ENCODE measurements around the gene PRCC. TPM values are rescaled to one million over a fixed set of nuclear protein-coding genes. Genes with fewer than 3 reads are reported as not detected.

Gene PRCC
- polyA plus RNA-seq, 6 donors from 2014 or later, result 31.9 to 69.4 (median 38.9) TPM

DNA sequence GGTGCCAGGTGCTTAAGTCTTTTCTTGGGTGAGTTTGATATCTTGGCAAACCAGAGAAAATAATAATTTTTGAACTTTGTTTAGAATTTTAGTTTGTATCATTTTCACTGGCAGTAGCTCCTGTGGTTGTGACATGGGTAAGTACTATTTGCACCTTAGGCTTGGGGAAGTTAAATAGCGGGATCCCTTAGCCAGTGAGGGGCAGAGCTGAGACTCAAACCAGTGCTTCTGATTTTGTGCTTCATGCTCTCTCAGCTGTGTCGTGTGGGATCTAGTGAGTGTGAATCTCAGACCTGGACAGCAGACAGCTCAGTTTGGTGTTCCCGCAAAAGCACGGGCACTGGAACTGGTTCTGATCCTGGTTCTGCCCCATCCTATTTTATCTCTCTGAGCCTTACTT is 9.6 kb downstream of the PRCC start:
- no peak for ATAC-seq (ENCODE audit: low read depth in 2 of 2)
- DNase-seq, result no peak
- Mint-ChIP-seq H3K27ac (peak overlapping the region in 2 of 6 donors; percentile 29 to 39), H3K36me3 (peaks cover 5 to 10% of the 10 kb centered on the region in 2 donors), H3K4me3 (no peak overlapping the region), H3K9me3 (no peaks in the 10 kb centered on the region), H3K27me3 (no peaks in the 10 kb centered on the region), H3K4me1 (peaks cover 39 to 53% (median 46%) of the 10 kb centered on the region in 3 donors)

DNA sequence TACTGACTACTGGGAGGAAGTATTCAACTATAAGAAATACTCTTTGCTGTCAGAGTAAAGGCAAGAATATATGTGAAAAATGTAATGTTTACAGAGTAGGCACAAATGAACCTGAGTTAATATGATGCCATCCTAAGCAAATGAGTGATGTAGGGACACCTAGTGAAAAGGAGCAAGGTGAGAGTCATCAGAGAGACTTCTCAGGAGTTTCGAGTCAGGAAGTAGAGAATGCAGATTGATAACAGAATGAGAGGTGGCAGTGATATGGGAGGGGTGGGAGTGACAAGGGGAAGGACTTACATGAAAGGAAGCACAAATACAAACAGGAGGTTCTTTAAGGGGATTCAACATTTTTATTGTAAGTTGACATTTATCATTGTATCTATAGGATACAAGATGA is 10.2 kb downstream of the PRCC start:
- Mint-ChIP-seq H3K36me3 (peaks cover 5 to 17% of the 10 kb centered on the region in 2 donors), H3K27ac (peak overlapping the region in 4 of 6 donors; percentile 19 to 62 (median 34)), H3K27me3 (no peaks in the 10 kb centered on the region), H3K4me1 (peaks cover 38 to 51% (median 40%) of the 10 kb centered on the region in 3 donors), H3K9me3 (no peaks in the 10 kb centered on the region), H3K4me3 (no peak overlapping the region)
- DNase-seq (no peak), ATAC-seq (ENCODE audit: low read depth in 2 of 2) (no peak)

DNA sequence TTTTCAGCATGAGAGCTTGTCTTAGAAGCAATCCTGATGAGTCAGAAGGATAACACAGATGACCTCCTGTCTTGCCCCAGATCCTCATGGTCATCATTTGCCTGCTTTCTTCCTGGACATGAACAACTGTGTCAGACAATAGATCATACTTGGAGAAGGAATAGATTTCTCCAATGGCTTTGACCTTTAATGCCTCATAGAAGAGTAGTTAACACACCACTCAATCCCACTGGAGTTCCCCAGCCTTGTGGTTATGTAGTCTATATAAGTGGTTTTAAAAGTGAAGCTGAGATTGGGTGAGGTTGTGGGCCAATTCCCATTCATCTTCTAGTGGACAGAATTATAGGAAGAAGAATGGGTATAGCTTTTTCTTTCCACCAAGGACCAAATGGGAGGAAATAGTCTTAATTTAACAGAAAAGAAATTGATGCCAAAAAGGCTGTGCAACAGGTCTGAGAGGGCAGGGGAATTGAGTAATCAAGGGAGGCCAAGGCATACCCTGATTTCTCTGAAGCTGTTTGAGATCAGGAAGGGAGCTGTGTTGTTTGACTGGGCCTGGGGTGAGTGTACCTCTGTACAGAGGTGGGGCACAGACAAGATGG is 14.4 kb downstream of the PRCC start:
- DNase-seq (no peak), ATAC-seq (ENCODE audit: low read depth in 2 of 2) (no peak)
- no peak overlapping the region for H3K4me3 Mint-ChIP-seq
- H3K36me3 Mint-ChIP-seq, result peaks cover 11 to 15% of the 10 kb centered on the region in 2 donors
- peaks cover 18 to 37% (median 26%) of the 10 kb centered on the region in 3 donors for H3K4me1 Mint-ChIP-seq
- H3K9me3 Mint-ChIP-seq, result no peaks in the 10 kb centered on the region
- H3K27ac Mint-ChIP-seq, result peak overlapping the region in 2 of 6 donors; percentile 22 to 25
- H3K27me3 Mint-ChIP-seq, result no peaks in the 10 kb centered on the region

DNA sequence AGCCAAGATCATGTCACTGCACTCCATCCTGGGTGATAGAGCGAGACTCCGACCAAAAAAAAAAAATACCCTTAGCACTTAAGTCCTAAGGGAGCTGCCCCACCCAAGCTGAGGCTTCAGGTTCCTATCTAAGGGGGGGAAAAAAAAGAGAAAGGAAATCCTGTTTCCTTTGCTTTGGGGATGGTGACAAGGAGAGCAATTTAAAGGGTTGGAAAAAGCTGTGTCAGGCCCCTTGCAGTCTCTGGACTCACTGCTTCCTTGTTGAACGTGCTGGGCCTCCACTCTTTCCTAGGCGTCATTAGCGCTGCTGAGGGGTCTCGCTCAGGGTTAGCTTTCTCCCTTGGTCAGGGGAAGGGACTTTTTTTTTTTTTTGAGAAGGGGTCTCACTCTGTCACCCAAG is 18.1 kb downstream of the PRCC start:
- no peaks in the 10 kb centered on the region for H3K27me3 Mint-ChIP-seq
- peak overlapping the region in 1 of 6 donors; percentile 39 for H3K27ac Mint-ChIP-seq
- ATAC-seq (ENCODE audit: low read depth in 2 of 2) (no peak), DNase-seq (no peak)
- no peak overlapping the region for H3K4me3 Mint-ChIP-seq
- H3K36me3 Mint-ChIP-seq, result peaks cover 26 to 27% of the 10 kb centered on the region in 2 donors
- H3K4me1 Mint-ChIP-seq, result peaks cover 7 to 37% (median 22%) of the 10 kb centered on the region in 3 donors
- no peaks in the 10 kb centered on the region for H3K9me3 Mint-ChIP-seq

DNA sequence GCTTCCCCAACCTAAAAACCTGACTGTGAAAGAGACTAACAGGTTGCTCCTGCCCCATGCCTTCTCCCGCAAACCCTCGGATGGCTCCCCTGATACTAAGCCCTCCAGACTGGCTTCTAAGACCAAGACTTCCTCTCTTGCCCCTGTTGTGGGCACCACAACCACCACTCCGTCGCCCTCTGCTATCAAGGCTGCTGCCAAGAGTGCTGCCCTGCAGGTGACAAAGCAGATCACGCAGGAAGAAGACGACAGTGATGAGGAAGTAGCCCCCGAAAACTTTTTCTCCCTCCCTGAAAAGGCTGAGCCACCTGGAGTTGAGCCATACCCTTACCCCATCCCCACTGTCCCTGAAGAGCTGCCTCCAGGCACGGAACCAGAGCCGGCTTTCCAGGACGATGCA is 19.3 kb downstream of the PRCC start:
- no peak for ATAC-seq (ENCODE audit: low read depth in 2 of 2)
- peak overlapping the region in 1 of 6 donors; percentile 76 for H3K27ac Mint-ChIP-seq
- H3K4me1 Mint-ChIP-seq, result peaks cover 4 to 28% (median 16%) of the 10 kb centered on the region in 3 donors
- H3K36me3 Mint-ChIP-seq, result peaks cover 26 to 28% of the 10 kb centered on the region in 2 donors
- no peaks in the 10 kb centered on the region for H3K27me3 Mint-ChIP-seq
- no peaks in the 10 kb centered on the region for H3K9me3 Mint-ChIP-seq
- no peak overlapping the region for H3K4me3 Mint-ChIP-seq
- DNase-seq, result no peak

DNA sequence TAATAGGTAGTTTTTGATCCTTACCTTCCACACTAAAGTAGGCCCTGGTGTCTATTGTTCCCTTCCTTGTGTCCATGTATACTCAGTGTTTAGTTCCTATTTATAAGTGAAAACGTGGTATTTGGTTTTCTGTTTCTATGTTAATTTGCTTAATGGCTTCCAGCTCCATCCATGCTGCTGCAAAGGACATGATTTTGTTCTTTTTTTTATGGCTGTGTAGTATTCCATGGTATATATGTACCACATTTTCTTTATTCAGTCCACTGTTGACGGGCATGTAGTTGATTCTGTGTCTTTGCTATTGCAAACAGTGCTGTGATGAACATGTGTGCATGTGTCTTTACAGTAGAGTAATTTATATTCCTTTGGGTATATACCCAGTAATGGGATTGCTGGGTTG is 20.8 kb downstream of the PRCC start:
- H3K27ac Mint-ChIP-seq, result no peak overlapping the region
- no peaks in the 10 kb centered on the region for H3K27me3 Mint-ChIP-seq
- no peak overlapping the region for H3K4me3 Mint-ChIP-seq
- DNase-seq, result no peak
- no peaks in the 10 kb centered on the region for H3K9me3 Mint-ChIP-seq
- ATAC-seq (ENCODE audit: low read depth in 2 of 2), result no peak
- peaks cover 22 to 28% of the 10 kb centered on the region in 2 donors for H3K36me3 Mint-ChIP-seq
- H3K4me1 Mint-ChIP-seq, result peaks cover 4 to 25% (median 13%) of the 10 kb centered on the region in 3 donors

DNA sequence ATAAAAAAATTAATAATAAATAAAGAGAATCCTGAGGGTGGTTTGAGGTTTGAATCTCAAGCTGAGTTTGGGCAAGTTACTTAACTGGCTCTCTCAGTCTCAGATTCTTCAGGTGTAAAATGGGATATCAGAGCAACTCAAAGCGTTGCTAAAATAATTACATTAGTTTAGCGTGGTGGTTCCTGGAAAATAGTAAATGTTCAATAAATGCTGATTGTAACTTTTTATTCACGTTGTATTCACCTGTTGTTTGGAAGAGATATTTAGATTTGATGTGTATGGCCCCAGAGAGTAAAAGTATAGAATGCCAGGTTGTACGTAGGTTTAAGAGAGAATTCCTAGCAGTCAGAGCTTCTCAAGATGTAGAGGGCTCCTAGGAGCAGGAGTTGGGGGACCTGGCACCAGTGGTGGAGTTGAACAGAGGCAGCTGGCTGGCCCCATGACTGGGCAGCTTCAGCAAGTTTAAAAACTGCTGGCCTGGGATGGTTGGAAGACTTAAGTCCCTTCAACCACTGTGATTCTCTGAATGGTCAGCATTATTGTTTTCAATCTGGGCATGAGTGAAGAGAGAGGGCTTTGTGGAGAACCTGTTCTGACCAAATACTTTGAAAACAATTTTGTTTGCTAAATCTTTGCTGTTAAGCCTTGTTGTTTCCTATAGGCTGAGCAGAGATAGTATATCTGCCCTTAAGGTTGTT is 22.4 kb downstream of the PRCC start:
- Mint-ChIP-seq H3K27me3 (no peaks in the 10 kb centered on the region), H3K9me3 (no peaks in the 10 kb centered on the region), H3K4me1 (peaks cover 4 to 25% (median 13%) of the 10 kb centered on the region in 3 donors), H3K4me3 (no peak overlapping the region), H3K27ac (peak overlapping the region in 1 of 6 donors; percentile 60), H3K36me3 (peaks cover 22 to 31% of the 10 kb centered on the region in 2 donors)
- DNase-seq, result no peak
- ATAC-seq (ENCODE audit: low read depth in 2 of 2), result no peak

DNA sequence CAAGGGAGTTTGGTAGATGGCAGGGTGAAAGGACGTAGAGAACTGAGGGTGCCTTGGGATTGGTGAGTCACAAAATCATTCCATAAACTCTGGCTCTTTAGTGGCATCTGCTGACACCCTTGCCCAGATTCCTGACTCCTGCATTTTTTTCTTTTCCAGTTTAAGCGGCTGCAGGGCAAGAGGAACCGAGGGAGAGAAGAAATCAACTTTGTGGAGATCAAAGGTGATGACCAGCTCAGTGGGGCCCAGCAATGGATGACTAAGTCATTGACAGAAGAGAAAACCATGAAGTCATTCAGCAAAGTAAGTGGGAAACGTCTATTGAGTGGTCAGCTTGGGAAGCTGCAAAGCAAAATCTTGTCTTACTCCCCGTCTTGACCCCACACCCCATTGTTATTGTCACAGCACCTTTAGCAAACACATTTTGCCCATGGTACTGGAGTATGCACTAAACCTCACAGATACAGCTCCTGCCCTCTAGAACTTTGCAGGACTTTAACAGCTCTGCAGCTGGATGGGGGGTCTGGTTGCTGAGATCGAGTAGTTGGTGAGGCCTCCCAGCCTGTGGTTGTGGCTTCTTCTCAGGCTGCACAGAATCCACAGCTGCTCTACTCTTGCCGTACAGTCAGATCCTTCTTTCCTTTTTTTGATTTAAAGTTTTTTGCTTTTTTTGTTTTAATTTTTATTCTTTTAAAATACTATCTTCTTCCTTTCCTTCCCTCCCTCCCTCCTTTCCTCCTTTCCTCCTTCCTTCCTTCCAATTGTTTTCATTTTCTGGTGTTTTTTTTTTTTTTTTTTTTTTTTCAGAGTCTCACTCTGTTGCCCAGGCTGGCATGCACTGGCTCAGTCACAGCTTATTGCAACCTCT is 27.4 kb downstream of the PRCC start:
- Mint-ChIP-seq H3K4me1 (peaks cover 0 to 10% (median 8%) of the 10 kb centered on the region in 3 donors), H3K4me3 (no peak overlapping the region), H3K27me3 (no peaks in the 10 kb centered on the region), H3K27ac (no peak overlapping the region), H3K36me3 (peaks cover 26 to 40% of the 10 kb centered on the region in 2 donors), H3K9me3 (no peaks in the 10 kb centered on the region)
- DNase-seq (no peak), ATAC-seq (ENCODE audit: low read depth in 2 of 2) (no peak)

DNA sequence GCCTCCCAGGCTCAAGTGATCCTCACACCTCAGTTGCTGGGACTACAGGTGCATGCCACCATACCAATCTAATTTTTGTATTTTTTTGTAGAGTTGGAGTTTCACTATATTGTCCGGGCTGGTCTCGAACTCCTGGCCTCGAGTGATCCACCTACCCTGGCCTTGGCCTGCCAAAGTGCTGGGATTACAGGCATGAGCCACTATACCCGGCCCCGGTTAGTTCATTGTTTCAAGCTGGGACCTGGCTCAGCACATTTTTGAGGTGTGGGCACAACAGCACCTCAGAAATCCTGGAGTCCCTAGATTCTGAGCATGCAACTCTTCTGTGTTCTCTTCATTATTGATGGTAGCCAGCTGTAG is 28.0 kb downstream of the PRCC start:
- peaks cover 0 to 8% (median 7%) of the 10 kb centered on the region in 3 donors for H3K4me1 Mint-ChIP-seq
- peaks cover 26 to 34% of the 10 kb centered on the region in 2 donors for H3K36me3 Mint-ChIP-seq
- H3K27ac Mint-ChIP-seq, result peak overlapping the region in 1 of 6 donors; percentile 22
- H3K9me3 Mint-ChIP-seq, result no peaks in the 10 kb centered on the region
- DNase-seq, result no peak
- ATAC-seq (ENCODE audit: low read depth in 2 of 2), result no peak
- no peaks in the 10 kb centered on the region for H3K27me3 Mint-ChIP-seq
- H3K4me3 Mint-ChIP-seq, result no peak overlapping the region

DNA sequence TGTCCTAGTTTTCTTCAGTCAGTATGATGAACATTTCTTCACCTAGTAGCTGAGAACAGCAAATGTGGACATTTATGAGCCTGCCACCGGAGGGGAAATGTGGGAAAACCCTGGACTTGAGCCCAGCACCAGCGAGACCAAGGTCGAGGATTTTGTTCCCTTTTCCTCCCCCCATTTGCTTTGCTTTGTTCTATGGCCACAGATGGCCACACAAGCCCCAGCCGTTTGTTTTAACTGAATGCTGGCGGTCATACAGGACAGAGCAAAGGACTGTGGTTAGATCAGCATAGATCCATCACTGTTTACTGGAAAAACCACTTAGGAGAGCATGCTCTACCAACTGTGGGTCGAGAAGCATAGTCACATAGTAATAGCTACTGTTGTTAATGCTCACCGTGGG is 28.5 kb downstream of the PRCC start:
- Mint-ChIP-seq H3K36me3 (peaks cover 27 to 37% of the 10 kb centered on the region in 2 donors), H3K27ac (peak overlapping the region in 1 of 6 donors; percentile 22), H3K9me3 (no peaks in the 10 kb centered on the region), H3K27me3 (no peaks in the 10 kb centered on the region), H3K4me1 (peaks cover 0 to 8% (median 7%) of the 10 kb centered on the region in 3 donors), H3K4me3 (no peak overlapping the region)
- DNase-seq, result no peak
- ATAC-seq (ENCODE audit: low read depth in 2 of 2), result no peak

DNA sequence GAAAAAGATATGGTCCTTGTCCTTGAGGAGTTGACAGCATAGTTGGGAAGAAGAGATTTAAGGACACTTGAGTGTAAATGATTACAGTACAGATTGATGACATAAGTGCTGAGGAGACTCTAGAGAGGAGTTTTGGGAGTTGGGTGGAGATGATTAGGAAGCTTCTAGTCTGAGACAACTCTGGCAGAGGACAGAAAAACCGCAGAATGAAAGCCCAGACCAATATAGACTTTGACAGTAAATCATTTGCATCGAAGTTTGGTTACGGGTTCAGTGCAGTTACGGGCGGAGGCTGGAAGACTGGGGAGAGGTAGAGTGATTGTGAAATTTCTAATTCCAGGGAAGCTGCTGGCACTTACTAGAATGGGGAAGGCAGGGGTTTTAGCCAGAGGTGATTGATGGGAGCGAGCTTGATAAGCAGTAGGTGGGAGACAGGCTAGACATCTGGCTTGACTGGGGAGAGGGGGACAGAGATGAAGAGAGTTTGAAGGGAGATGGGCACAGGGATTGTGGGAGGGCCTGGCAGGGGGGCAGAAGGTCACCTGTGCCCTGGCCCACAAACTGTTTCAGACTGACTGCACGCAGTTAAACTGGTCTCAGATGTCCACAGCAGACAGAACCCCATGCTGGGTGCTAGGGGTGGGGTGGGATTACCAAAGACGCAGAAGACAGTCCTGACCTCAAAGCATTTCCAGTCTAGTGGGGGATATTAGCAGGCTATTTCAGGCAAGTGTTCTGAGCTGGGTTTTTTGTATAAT is 29.2 kb downstream of the PRCC start:
- peaks cover 34 to 43% of the 10 kb centered on the region in 2 donors for H3K36me3 Mint-ChIP-seq
- no peaks in the 10 kb centered on the region for H3K9me3 Mint-ChIP-seq
- H3K4me1 Mint-ChIP-seq, result peaks cover 0 to 8% (median 7%) of the 10 kb centered on the region in 3 donors
- DNase-seq (no peak), ATAC-seq (ENCODE audit: low read depth in 2 of 2) (no peak)
- no peaks in the 10 kb centered on the region for H3K27me3 Mint-ChIP-seq
- peak overlapping the region in 1 of 6 donors; percentile 48 for H3K27ac Mint-ChIP-seq
- H3K4me3 Mint-ChIP-seq, result no peak overlapping the region

DNA sequence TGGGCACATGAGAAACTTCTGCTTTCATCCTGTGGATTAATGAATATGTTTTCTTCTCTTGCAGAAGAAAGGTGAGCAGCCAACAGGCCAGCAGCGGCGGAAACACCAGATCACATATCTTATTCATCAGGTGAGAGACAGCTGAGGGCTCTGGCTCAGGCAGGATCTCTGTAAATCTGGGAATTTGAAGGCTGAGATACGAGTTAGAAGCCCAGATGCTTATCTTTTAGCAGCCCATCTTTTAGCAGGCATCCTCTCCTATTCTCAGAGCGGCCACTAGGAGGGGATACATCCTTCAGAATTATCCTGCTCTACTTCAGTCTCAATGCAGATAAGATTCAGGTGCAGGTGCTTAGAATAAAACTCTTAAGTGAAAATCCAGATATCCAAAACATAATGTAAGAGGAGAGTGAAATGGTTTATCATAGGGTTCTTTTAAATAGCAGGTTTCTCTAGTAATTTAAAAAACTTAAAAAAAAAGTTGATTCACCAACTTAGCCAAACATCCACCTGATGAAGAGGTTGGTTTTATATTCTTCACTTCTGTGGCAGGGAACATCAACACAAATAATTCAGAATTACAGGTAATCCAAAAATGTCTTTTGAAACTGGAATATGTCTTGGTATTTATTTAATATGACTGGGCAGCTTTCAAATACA is 30.0 kb downstream of the PRCC start:
- Mint-ChIP-seq H3K27ac (peak overlapping the region in 3 of 6 donors; percentile 19 to 76 (median 31)), H3K4me1 (peaks cover 0 to 8% (median 7%) of the 10 kb centered on the region in 3 donors), H3K9me3 (no peaks in the 10 kb centered on the region), H3K36me3 (peaks cover 36 to 40% of the 10 kb centered on the region in 2 donors), H3K27me3 (no peaks in the 10 kb centered on the region), H3K4me3 (no peak overlapping the region)
- ATAC-seq (ENCODE audit: low read depth in 2 of 2) (peak; percentile 53 to 60), DNase-seq (peak; percentile 25)

Measured in naive B cell (primary cell).